ENCODE data around the gene SPATS2L. TPM values are rescaled to one million over a fixed set of nuclear protein-coding genes. Genes with fewer than 3 reads are reported as not detected.

The SPATS2L gene
- total RNA-seq, 1 experiment from 2014 or later, result 275 TPM

DNA sequence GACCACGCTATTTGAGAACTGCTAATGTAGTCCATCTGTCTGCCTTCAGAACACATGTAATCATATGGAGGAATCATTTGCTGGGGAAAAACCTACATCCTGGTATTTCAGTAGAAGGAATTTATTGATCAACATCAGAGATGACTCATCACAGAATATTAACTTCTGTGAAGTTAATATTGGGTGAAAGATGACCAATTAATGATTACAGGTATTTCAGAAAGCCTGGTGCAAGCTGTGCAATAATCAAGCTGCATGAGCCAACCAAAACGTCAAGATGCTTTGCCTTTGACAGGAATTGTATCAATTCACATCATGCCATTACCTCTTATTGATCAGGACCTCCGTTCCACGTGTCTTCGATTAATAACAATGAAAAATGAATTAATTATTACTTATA, 9.4 kb upstream of the SPATS2L start:
- DNase-seq (ENCODE audit: low read depth), result no peak

DNA sequence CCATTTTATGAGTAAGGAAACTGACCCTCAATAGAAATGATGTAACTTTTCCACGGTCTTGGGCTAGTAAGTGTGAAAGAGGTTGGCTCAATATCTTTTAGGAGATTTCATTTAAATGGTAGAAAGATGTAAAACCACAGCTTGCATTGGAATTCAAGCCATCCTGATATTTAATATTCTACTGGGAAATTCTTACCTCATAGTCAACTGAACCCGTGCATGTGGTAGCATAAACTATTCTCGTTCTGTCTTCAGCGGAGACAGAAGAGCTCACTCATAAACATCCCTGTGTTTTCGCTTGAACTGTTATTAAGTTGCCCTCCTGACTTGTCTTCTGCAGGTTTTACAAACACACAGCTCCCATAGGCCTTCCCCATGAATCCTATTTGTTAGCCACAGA, 8.5 kb upstream of the SPATS2L start:
- DNase-seq (ENCODE audit: low read depth), result peak; percentile 62

DNA sequence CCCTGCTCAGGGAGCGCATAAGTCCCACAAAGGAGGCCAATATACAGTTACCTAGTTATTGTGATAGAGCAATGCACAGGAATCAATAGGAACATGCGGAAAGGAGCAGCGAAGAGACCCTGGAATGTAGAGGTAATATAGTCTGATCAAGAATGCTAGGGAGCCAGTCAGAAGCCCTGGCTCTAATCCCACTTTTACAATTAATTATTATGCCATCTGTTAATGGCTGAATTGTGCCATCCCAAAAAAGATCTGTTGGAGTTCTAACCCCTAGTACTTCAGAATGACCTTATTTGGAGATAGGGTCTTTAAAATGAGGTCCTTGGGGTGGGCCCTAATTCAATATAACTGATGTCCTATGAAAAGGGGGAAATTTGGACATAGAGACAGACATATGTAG, 7.7 kb upstream of the SPATS2L start:
- no peak for DNase-seq (ENCODE audit: low read depth)

DNA sequence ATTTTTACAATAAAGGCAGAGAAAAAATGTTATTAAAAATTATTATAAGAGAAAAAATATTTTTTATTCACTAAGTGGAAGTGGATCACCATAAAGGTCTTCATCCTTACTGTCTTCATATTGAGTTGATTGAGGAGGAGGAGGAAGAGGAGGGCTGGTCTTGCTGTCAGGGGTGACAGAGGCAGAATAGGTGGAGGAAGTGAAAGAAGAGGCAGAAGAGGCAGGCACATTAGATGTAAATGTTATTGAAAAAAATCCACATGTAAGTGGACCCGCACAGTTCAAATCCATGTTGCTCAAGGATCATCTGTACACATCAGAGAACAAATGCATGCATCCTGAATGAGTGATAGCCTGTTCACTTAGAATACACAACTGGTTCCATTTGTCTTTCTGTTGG, 6.4 kb upstream of the SPATS2L start:
- no peak for DNase-seq (ENCODE audit: low read depth)

DNA sequence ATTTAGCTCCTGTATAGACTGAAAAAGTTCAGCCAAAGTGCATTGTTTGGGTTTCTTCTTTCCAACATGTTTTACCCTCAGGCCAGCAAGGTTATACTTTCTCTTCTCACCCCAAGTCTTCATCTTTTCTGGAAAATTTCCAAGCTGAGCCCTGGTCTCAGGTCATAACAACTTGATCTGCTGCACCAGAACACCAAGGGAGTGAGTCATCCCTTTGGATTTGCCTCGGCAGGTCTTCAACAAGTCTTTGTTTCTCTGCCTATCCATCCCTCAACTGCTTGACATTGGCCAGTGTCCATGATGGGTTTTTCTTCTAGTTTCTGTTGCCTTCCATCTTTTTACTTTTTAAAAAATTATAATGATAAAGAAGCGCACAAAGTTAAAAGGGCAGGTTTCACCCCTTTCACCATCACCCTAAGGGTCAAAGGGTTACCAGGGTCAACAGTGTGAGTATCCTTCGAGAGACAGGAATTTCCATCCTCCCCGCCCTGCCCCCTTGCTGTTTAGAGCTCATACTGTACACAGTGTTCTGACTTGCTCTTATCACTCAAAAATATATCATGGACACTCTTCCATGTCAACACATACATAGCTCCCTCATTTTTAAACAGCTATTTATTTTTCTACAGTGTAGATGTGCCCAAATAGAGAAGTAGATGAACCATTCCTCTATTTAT, 5.7 kb upstream of the SPATS2L start:
- peak; percentile 90 for DNase-seq (ENCODE audit: low read depth)

DNA sequence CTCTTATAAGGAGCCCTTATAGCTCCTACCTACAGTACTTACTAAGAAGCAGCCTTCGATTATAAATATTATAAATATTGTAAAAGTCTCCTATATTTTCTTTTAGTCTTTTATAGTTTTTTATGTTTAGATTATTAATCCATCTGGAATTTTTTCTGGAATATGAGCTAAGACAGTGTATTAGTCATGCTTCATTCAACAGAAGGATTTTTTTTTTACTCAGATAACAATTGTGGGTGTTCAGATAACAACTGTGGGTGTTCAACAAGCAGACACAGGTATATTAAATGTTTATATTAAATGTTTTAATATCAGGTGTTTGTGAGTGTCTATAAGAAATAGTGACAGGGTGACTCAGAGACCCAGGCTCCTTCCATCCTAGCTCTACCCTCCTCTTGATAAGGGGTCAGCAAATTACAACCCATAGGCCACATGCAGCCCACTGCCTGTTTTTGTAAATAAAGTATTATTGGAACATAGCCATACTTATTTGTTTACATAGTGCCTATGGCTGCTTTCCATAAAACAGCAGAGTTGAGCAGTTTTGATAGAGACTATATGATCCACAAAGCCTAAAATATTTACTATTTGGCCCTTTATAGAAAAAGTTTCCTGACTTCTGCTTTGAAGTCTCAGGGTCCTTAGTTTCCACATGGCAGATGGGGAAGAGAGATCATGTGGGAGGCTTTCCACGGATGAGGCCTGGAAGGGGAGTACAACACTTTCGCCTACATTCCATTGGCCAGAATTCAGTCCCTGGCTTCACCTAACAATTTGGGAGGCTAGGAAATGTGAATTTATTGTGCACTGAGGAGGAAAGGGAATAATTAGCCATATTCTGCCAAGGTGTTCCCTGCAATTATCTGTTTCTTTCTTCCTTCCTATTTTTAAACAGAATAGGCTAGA, 4.3 kb upstream of the SPATS2L start:
- DNase-seq (ENCODE audit: low read depth), result no peak

DNA sequence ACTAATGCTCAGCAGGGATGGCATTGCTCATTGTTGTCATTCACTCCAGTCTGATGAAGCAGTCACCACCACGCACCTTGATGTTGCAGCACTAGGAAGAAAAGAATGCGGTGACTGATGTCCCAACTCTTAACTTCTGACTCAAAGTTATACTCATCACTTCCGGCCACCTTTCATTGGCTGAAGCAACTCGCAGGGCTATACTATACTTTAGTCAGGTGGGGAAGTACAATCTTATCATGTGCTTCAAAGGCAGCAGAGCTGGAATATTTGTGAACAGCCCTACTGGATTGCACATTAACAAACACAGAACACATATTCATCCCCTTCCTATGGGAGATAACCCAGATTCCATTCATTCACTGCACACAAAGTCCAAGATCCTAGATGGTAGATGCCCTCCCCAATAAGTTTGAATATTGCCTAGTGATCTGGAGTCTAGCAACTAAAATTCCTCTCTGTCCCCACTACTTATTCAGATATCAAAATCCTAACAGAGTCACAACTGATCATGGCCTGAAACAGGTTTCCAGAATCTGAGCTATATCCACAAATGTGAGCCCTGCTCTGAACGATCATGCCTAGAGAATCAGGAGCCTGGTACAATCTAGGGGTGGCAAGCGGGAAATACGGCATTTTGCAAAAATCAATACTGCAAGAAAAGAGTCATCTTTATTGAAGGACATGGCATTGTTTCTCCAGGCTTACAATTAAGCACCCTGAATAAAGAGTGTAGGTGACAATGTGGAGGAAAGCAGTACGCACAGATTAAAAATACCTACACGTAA, 3.4 kb upstream of the SPATS2L start:
- peak; percentile 68 for DNase-seq (ENCODE audit: low read depth)

DNA sequence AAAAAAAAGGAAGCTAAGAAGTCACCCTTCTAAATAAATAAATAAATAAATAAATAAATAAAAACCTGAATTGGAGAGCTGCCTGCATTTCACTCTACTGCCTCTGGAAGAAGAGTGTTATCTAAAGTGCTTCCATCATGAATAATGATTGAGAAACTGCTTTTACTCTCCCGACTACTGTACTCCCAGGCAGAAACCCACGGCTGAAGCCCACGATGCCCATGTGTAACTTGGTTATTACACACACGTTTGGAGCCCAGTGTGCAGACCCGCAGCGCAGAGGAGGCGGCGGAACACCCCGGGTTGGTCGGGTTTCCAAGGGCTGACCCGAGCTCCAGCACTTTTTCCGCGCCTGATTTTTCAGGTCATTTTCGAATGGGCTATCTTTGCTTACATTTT, 697 bp upstream of the SPATS2L start:
- peak; percentile 65 for DNase-seq (ENCODE audit: low read depth)

DNA sequence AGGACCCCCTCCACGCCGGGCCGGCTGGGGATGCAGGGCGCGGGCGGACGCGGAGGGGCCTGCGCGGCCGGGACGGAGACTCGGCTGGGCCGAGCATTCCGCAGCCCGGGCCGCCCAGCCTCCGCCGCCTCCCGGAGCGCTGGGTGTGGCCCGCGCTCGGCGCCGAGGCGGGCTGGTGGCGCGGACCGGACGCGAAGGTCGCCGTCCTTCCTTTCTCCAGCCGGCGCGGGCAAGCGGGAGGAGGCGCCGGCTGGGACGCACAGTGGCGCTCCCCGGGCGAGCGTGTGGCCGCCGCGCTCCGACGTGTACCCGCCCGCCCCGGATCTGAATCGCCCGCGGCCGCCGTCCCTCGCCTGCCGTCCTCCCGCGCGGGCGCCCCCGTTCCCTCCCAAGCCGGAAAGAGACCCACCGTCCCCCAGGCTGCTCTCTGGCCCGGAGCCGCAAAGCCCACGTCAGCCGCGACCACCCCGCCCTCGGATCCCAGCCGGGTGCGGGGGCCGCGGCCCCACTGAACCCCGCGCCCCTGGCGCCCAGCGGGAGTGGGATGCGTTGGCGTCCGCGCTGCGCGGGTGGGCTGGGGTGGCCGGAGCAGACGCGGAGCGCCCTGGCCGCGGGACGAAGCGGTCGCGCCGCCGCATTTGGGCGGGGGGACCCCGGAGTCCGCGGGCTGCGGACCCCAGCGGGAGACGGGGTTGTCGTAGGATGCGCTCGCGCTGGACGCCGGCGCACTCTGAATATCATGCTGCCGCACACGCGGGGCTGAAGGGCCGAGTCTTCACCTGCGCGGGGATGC, 634 bp downstream of the SPATS2L start:
- peak; percentile 43 for DNase-seq (ENCODE audit: low read depth)

DNA sequence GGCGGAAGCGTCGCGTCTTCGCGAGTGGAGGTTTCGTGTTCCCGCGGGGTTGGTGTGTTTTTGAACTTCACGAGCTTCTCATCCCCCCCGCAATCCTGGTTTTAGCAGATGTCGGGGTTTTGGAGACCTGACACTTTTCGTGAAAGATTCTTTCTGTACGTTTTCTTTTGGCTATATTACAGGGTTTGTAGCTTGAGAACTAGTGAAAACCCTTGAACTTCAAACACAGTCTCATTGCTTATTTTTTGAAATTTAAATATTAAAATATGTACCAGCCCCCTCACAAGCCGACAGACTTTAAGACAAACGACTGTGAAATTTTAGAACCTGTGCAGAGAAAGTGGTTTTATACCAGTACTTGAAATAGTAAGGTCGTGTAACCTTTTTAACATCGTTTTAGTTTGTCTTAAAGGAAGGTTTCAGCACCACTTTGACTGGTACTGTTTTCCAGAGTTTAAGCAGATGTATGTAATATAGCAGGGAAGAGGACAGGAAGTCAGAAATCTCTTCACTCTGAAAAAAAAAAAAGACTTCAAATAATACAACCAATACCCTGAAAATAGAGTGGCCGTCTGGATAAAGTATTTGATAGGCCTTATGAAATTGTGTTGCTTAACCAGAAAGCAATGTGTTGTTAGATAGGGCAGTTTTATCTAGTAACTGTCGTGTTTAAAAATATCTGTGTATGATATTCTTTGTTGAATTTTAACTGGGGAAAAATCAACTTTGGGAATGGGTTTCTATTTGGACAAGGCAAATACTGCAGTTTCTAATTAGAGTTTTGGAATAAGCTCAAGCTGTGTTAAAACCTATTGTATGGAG, 1.4 kb downstream of the SPATS2L start:
- DNase-seq (ENCODE audit: low read depth), result peak; percentile 43

DNA sequence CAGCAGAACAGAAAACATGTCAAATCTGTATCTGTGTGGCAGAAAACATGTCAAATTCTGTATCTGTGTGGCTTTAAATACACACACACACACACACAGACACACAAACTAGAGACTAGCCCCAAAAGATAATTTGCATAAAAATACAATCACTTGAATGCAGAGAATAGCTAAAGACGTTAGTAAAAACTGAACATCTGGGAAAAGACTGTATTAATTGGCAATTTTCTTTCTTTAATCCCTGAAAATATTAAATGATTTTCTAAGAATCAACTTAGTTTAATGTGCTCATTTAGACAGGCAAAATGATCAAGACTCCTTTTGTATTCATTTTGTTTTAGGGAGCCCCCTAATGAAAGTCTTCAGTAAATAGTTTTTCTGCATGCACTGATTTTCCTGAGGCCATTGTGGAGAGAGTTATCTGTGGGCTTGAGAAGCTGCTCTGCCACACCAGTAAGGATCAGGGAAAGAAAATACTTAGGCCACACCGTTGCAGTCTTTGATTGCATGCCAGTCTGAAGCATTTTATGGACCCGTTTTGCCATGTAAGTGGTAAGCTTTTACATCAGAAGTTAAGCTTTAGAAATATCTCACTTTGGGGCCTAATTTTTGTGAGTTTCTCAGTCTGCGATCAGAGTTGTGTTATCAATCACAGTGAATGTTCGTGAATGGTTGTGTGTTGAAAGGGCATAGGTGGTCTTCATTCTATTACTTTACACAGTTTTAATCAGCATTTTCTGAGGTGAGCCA, 2.2 kb downstream of the SPATS2L start:
- DNase-seq (ENCODE audit: low read depth), result peak; percentile 81

DNA sequence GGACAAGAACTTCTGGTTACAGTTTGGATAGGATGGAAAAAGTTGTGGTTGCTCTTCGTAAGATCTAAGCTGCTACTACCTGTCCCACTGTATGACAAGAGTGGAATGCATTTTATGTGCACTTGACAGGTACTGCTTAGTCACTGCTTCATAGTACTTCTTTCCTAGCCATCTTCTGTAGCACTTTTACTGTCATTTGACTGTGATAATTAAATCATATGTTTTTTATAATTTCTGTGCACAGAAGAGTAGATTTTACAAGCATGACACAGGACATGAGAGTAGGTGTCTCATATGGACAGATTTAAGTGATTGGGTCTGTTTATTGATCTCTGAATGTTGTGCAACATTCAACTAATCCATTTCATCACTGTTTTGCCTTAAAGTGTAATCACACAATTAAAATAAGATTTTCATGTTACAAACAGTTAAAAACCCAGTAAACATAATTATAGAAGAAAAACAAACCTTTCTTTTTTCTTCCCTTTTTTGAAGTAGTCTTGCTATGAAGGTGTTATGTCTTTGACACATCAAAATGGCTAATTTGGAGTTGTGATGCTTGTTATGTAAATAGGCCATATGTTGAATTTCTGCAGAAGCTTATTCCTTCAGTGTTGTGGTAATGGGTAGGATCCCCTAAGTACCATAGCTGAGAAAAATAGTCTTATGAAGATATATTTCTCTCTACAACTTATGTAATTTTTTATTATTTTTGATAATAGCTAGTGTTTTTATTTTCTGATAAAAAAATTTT, 3.0 kb downstream of the SPATS2L start:
- no peak for DNase-seq (ENCODE audit: low read depth)

DNA sequence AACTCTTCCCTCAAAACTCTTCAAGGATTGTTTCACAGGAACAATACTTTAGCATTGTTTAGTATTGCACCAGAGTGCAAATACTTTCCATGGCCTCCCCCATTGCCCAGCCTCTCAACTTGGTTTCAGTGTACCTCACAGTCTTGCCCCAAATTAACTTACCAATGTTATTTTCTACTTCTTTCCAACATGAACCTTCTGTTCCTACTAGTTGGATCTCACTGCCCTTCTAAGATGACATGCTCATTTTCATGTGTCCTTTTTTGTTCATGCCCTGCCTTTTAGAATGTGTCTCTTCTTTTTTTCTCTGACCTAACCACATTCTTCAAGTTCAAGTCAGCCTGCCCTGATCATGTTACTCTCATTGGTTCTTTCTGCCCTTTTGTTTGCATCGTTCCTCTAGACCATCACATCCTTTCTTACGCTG, 4.1 kb downstream of the SPATS2L start:
- DNase-seq (ENCODE audit: low read depth), result peak; percentile 85

DNA sequence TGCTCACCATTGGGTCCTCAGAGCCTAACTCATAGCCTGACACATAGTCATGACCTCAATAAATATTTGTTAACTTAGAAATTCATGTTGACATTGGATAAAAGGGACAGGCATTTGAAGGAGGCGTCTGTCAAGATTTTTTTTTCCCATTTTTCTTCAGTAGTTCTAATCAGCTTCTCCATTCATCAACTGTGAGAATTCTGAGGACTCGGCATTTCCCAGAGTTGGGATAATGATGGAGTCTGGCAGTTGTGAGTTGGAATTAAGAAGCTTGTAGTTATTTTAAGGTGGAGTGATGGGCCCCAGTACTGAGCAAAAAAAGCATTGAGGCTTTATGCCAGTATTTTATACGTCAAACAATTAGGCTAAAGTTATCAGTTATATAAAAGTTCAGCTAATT, 4.6 kb downstream of the SPATS2L start:
- DNase-seq (ENCODE audit: low read depth), result no peak

DNA sequence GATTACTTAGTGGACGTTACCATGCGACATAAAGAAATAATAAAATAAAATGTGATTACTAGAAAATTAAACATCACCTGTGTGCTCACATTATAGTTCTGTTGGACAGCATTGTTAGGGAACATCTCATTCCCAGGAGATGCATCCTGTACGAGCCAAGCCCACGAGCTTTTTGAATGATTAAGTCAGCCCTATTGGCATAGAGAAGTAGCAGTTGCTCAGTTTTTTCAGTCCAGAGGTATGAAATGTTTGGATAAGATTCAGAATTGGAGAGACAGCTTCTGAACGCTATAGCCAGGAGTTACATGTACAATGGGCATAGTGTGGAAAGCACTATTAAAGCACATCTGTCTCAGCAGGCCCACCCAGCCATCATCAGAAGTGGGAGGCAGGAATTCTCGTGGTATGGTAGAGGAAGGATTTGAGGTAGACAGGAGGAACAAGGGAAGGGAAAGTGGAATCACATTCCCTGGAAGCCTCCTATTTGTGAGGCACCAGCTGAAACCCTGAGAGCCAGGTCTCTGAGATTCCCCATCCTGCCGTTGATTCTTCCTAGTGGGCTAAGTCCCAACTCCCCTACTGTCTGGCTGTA, 8.6 kb downstream of the SPATS2L start:
- peak; percentile 75 for DNase-seq (ENCODE audit: low read depth)

DNA sequence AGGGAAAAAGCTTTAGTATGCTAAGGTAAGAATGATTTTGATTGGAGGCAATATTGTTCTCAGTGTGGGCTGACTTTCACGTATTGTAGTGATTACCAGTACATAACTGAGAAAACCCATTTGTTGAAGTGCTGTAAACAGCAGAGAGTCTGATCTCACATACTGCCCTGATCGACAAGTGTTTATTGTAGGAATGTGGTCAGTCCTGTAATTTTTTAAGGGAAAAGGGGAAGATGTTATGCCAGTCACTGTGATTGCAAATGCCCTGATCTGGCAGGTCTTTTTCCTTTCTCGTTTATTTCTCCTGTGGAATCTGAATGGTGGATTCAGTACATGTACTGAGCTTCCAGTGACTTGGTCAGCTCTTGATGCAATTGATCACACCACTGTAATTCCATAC, 11.5 kb downstream of the SPATS2L start:
- no peak for DNase-seq (ENCODE audit: low read depth)

DNA sequence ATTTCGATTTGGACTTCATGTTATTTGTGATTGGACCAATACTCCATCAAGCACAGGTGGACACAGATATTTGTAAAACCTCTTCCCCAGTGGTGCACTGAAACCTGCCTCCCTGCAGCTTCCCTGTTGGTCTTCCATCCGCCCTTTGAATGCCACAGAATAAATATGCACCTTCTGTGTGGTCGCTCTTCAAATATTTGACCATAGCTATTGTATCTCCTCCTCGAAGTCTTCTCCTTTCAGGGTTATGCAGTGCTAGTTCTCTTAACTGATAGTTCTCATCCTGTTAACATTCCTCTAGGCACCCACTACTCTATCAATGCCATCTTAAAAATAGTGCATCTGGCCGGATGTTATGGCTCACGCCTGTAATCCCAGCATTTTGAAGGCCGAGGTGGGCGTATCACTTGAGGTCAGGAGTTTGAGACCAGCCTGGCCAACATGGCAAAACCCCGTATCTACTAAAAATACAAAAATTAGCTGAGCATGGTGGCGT, 12.5 kb downstream of the SPATS2L start:
- DNase-seq (ENCODE audit: low read depth), result no peak

Measured in LHCN-M2 (cell line).